ENCODE data around the gene GPR149.
"Not testable (repeated sequence)": the region's sequence is repeated elsewhere in the genome, so short reads cannot be mapped to it uniquely, and the experiment has no call there.

GPR149 gene
- 0 reads per million in 2 donors for total RNA-seq

DNA sequence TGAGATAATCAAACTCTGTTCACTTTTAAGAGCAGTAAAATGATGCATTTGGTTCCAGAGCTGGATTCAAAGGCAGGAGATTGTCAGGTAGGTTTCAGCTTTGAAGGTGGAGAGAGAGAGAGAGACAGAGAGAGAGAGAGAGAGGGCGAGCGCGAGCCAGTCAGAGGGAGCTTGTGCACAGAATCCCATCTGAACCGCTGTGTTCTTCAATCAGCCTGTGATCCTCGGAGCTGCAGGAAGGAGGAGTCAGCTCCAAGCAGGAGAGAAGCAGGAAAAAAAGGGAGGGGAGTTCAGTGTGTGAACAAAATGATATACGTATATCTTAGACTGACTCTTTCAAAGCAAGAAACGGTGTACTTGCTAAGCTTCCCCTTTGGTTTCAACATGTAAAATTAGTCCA, at the start of gene GPR149:
Gene GPR149 (minus strand): TSS at position 177 of the 400 bp plus-strand sequence. CDS start 575 bp downstream, outside the sequence.
- no peak for DNase-seq

GRCh38 chr3:154473769-154474168, 43.8 kb upstream of the GPR149 start:
- DNase-seq, result no peak

DNA sequence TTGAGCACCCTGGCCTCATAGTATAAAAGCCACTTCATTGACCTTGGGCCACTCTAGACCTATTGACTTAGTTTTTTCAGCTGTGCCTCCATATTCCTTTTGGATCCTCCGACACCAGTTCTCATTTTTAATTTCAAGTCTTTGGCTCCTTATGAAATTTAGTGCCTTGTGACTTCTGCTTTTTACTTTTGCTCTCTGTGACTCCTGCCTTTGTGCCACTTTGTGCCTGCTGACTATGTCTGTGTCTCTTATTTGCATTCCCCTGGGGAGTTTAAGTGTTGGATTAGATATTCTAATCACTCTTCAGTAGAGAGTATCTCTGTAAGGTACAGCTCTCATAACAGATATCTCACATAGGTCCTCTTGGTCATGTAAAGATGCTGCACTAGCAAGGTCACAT, 39.6 kb upstream of the GPR149 start:
- no peak for DNase-seq

DNA sequence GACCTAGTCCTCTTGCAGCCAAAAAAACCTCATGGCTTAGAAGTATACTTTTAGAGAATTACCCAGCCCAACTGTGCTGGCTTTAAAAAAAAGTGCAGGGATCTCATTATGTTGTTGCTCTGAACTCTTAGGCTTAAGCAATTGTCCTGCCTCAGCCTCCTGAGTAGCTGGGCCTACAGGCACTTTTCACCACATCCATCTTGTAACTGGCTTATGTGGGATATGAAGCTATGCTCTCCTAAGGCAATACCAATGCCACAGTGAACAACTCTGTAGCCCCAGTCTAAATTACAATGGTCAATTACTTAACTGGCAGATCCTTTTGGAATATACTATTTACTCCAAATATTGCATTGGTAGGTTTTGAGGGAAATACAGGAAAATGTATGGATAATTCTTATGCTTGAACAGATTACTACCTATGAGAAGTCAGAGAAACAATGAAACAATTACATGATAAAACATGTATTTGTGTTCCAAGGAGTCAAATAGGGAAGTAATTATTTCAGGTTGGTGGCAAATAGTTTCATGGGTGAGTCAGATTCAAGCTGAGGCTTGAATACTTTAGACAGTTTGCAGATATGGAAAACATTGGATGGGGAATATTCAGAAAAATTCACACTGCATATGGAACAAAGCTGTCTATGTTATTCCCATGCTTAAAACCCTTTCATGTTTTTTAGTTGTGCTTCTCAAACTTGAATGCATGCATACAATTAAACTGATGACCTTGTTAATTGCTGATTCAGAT, 34.6 kb upstream of the GPR149 start:
- DNase-seq, result no peak

GRCh38 chr3:154458560-154458959, 28.6 kb upstream of the GPR149 start:
- DNase-seq, result no peak

- DNase-seq, result not testable (repeated sequence)
Observed at GRCh38 chr3:154439081-154439480, 9.1 kb upstream of the GPR149 start.

DNA sequence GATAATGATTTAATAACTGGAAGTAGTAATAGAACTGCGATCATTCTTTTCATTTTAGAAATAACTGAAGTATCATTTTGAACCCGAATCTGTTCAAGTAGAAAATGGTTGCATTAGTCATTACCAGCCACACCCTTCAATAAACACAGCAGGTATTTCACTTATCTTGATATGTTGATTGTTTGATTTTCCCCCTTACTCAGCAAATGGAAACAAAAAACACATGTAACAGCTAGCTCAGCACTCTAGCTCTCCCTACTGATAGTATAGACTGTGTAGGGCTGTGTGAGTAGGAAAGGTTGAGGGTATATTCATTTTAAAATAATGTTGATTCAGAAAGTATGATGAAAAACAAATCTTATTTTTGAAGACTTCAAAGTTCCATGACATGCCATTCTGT, 1.1 kb upstream of the GPR149 start:
- no peak for DNase-seq

GRCh38 chr3:154428286-154429206, 1.4 kb downstream of the GPR149 start:
- no peak for DNase-seq

- no peak for DNase-seq
Observed at GRCh38 chr3:154427685-154428285, 2.2 kb downstream of the GPR149 start.

- no peak for DNase-seq
Observed at GRCh38 chr3:154422694-154423093, 7.3 kb downstream of the GPR149 start.

- DNase-seq, result no peak
Observed at GRCh38 chr3:154421083-154421482, 8.9 kb downstream of the GPR149 start.

DNA sequence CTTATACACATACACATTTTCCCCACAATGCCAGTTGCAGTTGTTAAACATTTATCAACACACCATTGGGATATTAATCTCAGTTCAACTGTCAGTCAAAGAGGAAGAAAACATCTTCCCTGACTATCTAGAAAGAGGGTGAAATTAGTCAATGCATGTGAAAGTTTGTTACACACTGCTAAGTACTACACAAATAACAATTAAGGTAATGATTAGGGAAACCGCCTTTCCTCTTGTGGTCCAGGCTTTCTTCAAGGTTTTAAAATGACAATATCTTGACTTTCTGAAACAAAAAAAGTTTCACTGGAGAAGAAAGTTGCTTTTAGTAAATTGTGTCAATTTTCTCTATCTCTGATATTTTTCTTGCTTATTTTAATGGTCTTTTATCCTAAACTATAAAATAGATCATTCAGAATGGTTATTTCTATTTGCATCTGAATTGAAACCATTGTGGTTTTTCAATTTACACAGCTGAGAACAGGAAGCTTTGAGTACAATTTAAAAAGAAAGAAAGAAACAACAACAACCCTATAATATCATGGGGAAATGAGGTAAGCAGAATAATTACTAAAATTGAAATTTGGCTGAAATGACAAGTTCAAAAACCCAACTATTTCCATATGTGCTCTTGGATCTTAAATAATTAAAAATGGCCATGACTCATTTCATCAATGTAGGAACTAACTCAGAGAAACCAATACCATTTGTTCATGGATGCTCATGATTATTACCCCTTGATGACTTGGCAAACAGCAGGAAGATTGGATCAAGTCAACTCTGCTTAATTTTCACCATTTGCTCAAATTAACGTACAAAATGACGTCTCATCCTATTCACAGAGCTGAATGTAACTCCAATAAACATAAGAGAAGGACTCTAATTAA, 31.7 kb downstream of the GPR149 start:
- DNase-seq, result no peak

DNA sequence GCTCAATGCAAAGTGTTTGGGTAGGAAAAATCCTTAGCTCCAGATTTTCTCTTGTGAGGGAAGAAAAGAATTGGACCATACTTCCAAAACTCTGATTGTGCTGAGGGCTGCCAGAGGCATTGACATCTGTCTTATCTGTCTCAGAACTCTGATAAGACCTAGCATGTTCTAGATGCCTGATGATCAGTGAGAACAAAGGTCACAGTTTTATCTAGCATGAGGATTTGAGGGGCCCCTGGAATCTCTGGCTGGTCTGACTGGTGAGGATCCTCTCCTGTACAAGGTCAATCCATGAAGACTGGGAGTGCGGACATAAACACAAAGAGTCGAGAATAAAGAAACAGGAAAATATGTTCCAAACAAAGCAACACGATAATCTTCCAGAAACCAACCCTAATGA, 40.1 kb downstream of the GPR149 start:
- DNase-seq, result no peak

- no peak for DNase-seq
Observed at GRCh38 chr3:154384479-154384878, 45.5 kb downstream of the GPR149 start.

GRCh38 chr3:154378311-154378710, 51.7 kb downstream of the GPR149 start:
- DNase-seq, result no peak

- DNase-seq, result no peak
Observed at GRCh38 chr3:154367221-154367620, 62.8 kb downstream of the GPR149 start.

DNA sequence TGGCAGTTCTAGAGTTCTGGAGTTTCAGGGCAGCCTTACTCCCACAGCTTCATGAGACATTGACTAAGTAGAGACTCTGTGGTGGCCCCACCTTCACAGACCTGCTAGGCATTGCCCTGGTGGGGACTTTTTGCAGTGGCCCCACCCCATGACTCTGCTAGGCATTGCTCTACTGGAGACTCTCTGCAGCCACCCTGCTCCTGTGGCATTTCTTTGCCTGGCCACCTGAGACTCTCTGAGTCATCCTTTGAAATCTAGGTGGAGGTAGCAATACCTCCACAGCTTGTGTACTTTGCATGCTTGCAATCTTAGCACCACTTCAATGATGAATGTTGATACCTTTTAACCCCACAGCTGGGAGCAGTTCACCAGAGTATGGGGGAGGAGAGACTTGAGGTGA, 65.1 kb downstream of the GPR149 start:
- no peak for DNase-seq

DNA sequence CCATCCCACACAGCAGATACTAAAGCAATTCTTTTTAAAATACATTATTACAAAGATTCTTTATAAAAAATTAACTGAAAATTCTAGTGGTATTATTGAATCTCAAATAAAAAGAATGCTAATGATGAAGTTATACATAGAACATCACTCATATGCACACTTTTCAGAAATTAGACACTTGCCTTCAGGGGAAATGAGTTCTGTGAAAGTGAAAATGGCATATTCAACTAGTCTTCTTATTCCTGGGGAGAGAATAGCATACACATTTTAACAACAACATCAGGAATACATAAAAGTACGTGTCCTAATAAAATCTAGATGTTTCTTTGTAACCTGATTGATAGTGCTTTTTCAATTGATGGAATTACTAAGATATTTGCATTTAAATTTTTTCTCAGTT, 68.9 kb downstream of the GPR149 start:
- DNase-seq, result no peak

- DNase-seq, result no peak
Observed at GRCh38 chr3:154356009-154356408, 74.0 kb downstream of the GPR149 start.

- DNase-seq, result no peak
Observed at GRCh38 chr3:154349223-154349622, 80.8 kb downstream of the GPR149 start.

DNA sequence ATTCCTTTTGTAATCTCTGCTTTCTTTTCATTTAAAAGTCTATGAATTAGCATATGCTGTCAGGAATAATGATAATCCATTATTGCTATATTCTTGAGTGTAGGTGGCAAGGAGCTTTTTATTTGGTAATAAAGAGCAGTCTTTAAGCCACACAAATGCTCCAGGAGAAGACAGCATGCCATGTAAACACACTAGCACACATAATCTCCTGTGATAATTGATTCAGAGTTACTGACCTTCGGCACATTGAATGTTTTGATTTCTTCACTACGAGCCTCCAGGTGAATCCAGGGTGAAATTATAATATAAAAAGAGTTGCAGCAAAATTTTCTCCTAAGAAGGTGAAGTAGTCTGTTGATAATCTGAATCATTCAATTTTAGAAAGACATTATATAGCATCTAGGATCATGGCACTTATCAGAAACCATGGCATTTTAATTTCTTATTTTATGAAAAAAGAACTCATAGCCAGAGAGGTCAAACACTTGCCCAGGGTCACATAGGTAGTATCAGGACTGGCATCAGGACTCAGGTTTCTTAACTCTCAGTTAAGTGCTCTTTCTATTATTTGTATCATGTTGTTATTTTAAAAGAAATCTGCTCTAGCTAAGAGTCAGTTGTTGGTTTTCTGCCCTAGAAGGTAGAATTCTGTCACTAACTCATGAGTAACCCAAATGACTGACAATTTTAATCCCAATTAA, 84.4 kb downstream of the GPR149 start:
- DNase-seq, result no peak

GRCh38 chr3:154338570-154338969, 91.4 kb downstream of the GPR149 start:
- DNase-seq, result no peak

All from activated gamma-delta T cell (primary cell).